GM12878 (cell line): ENCODE measurements around the gene GPR158.

ENCODE experiments used
- JUND ChIP-seq: IDR thresholded peaks from 2 replicates; pipeline ENCODE4 v1.6.1; 2012; ENCODE audit warnings: low read depth, mild to moderate bottlenecking, low read length, improper control_type of control experiment, moderate library complexity
- KDM1A ChIP-seq: fragments of 200-600 bp; sonication (generic); IDR thresholded peaks from 2 replicates; pipeline ENCODE4 v1.6.1; 2016; ENCODE audit warnings: borderline replicate concordance
- PRDM15 ChIP-seq: fragments of 450-650 bp; formaldehyde crosslinking; IDR thresholded peaks from 2 replicates; pipeline ENCODE4 v1.4.0; 2020; ENCODE audit warnings: mild to moderate bottlenecking, moderate library complexity

- TF ChIP-seq KDM1A (no peak), JUND (no peak), PRDM15 (CRISPR knock-in tag) (no peak)
These were observed 408.2 kb downstream of the GPR158 start for GRCh38 chr10:25582961-25583360.
